Measurements from ENCODE around the gene IBA57. TPM values are rescaled to one million over a fixed set of nuclear protein-coding genes. Genes with fewer than 3 reads are reported as not detected.

IBA57 gene
- total RNA-seq, 2 experiments from 2014 or later: 9.1 to 9.9 TPM

- POLR2A ChIA-PET: interaction anchor here (0.6 kb wide), 1 partner anchor 44 kb away, joined by 3 read pairs; no protein-coding TSS in a partner anchor
- Histone ChIP-seq H3K9me2 (ENCODE audit: insufficient read depth, low read length) (no peaks in the 10 kb centered on the region), H3K4me2 (ENCODE audit: low read length) (no peak overlapping the region), H3K9me3 (ENCODE audit: low read length) (no peaks in the 10 kb centered on the region), H2AFZ (ENCODE audit: low read length) (no peak overlapping the region), H3K4me3 (ENCODE audit: low read depth, low read length, poor library complexity, severe bottlenecking) (no peak overlapping the region), H3K27ac (ENCODE audit: low read depth, low read length, poor library complexity, severe bottlenecking) (no peak overlapping the region), H3K79me2 (ENCODE audit: insufficient read depth, low read depth, low read length) (no peaks in the 10 kb centered on the region), H3K36me3 (ENCODE audit: insufficient read depth, low read length) (no peaks in the 10 kb centered on the region), H4K20me1 (ENCODE audit: insufficient read depth, low read length) (no peaks in the 10 kb centered on the region), H3K4me1 (ENCODE audit: insufficient read depth, low read length, poor library complexity, severe bottlenecking) (peaks cover 4% of the 10 kb centered on the region)
- BruUV-seq (replicated peaks): no TSS peak
- intact Hi-C loops (cut with micrococcal nuclease; ENCODE audit: unreplicated experiment): loop anchor here (2.0 to 5.0 kb wide), 3 partner anchors 45 to 306 kb away; a partner anchor contains a TSS
- CTCF ChIA-PET (ENCODE audit: unreplicated experiment): no interaction called here
- no peak for DNase-seq (ENCODE audit: low spot score)
- TF ChIP-seq EZH2phosphoT487 (IDR thresholded peaks at IDR 0.05; ENCODE audit: borderline replicate concordance, low read depth, low read length): no peak
- TF ChIP-seq CTCF (conservative IDR thresholded peaks at IDR 0.05; ENCODE audit: low read length): no peak
Observed at GRCh38 chr1:228211531-228212414, 46.2 kb downstream of the IBA57 start.

- ChIA-PET POLR2A (interaction anchor here (0.6 kb wide), 1 partner anchor 45 kb away, joined by 3 read pairs; no protein-coding TSS in a partner anchor), CTCF (ENCODE audit: unreplicated experiment) (no interaction called here)
- Histone ChIP-seq H4K20me1 (ENCODE audit: insufficient read depth, low read length) (no peaks in the 10 kb centered on the region), H2AFZ (ENCODE audit: low read length) (no peak overlapping the region), H3K9me3 (ENCODE audit: low read length) (no peaks in the 10 kb centered on the region), H3K4me2 (ENCODE audit: low read length) (peak overlapping the region; percentile 72), H3K27ac (ENCODE audit: low read depth, low read length, poor library complexity, severe bottlenecking) (no peak overlapping the region), H3K79me2 (ENCODE audit: insufficient read depth, low read depth, low read length) (no peaks in the 10 kb centered on the region), H3K4me3 (ENCODE audit: low read depth, low read length, poor library complexity, severe bottlenecking) (peak overlapping the region; percentile 65), H3K9me2 (ENCODE audit: insufficient read depth, low read length) (no peaks in the 10 kb centered on the region), H3K4me1 (ENCODE audit: insufficient read depth, low read length, poor library complexity, severe bottlenecking) (peaks cover 4% of the 10 kb centered on the region), H3K36me3 (ENCODE audit: insufficient read depth, low read length) (peaks cover 2% of the 10 kb centered on the region; the same call in 1 of the 2 replicates)
- intact Hi-C loops (cut with micrococcal nuclease; ENCODE audit: unreplicated experiment): loop anchor here (2.0 to 5.0 kb wide), 3 partner anchors 46 to 305 kb away; a partner anchor contains a TSS
- DNase-seq (ENCODE audit: low spot score): no peak
- no peak for TF ChIP-seq CTCF (conservative IDR thresholded peaks at IDR 0.05; ENCODE audit: low read length)
- TF ChIP-seq EZH2phosphoT487 (IDR thresholded peaks at IDR 0.05; ENCODE audit: borderline replicate concordance, low read depth, low read length): no peak
- no TSS peak for BruUV-seq (replicated peaks)
Observed at GRCh38 chr1:228212415-228212965, 46.9 kb downstream of the IBA57 start.
